Epidermal melanocyte (primary cell): ENCODE data around the gene NDUFS3.

Experiments used
- DNase-seq: peaks from one replicate; pipeline ENCODE4 v3.0.0; 2011; ENCODE audit warnings: low spot score; ENCODE audit not compliant: insufficient read length

Gene NDUFS3

DNA sequence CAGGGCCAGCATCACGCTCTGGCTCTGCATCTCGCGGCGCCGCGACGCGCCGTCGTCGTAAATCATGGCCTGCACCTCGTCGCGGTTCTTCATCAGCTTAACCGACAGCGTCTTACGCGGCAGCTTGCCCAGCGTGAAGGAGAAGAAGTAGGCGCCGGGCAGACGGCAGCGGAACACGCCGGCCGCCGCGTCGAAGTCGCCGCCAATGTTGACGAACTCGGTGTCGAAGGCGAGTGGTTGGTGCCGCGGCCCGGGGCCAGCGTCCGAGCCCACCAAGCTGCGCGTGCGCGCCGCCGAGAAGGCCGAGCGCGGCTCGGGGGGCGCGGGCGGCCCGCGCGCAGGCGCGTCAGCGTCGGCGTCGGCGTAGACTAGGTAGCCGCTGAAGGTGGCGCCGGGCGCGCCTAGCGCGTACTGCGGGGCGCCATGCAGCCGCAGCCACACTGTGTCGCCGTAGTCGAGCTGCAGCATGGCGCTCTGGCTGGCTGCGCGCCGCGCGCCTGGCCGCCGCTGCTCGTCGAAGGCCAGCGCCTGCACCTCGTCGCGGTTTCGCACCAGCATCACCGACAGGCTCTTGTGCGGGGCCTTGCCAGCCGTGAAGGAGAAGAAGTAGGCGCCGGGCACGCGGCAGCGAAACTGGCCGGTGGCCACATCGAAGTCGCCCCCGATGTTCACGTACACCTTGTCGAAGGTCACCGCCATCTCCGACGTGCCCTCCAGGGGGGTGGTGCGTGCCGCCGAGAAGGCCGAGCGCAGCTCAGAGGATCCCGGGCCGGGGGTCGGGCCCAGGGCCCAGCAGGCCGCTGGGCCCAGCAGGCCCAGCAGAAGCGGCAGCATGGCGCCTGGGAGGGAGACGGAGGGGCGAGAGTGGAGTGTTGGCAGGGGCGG is 11.3 kb downstream of the NDUFS3 start:
- no peak for DNase-seq

GRCh38 chr11:47591764-47592163 is 12.9 kb downstream of the NDUFS3 start:
- no peak for DNase-seq

DNA sequence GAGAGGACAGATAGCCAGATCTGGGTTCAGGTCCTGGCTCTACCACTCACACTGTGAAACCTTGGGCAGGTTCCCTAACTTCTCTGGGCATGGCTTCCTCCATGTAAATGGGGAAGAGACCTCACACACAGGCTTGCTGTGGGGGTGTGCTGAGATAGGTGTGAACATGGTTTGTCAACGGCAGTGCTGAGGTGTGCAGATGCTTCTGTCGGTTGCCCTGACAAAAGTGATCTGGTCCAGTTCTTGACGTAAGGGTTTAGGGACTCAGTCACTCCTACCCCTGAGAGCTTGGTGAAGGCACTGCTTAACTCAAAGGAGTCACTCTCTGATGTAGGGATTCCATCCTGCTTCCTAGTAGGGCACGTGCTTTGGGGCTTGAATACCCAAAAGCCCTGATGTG is 13.4 kb downstream of the NDUFS3 start:
- DNase-seq: no peak

GRCh38 chr11:47592970-47593369 is 14.1 kb downstream of the NDUFS3 start:
- no peak for DNase-seq

- DNase-seq: no peak
These were observed 14.6 kb downstream of the NDUFS3 start for GRCh38 chr11:47593492-47593933.

GRCh38 chr11:47593934-47594855 is 15.3 kb downstream of the NDUFS3 start, which contains the start of gene C1QTNF4:
C1QTNF4 (minus strand) TSS chr11:47594411; CDS start chr11:47590810, 3,601 bp downstream.
- no peak for DNase-seq

DNA sequence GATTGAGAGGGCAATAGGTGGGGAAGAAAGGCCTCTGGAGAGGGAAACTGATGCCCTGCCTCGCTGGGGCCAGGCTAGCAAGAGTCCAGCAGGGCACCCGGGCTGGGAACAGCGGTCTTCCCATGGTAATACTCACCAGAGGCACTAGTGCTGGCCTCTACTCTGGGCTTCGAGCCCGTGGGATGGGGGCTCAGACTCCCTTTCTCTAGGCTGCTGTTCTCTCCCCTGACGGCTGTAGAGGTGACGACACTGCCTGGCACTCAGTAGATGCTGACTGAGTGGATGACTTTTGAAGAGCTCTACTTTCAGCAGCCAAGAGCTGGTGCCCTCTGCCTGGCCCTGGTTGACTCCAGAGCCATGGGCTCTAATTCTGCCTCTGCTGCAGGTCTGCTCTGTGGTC is 16.2 kb downstream of the NDUFS3 start:
- DNase-seq: no peak

- DNase-seq: no peak
These were observed 17.1 kb downstream of the NDUFS3 start for GRCh38 chr11:47595967-47596366.

DNA sequence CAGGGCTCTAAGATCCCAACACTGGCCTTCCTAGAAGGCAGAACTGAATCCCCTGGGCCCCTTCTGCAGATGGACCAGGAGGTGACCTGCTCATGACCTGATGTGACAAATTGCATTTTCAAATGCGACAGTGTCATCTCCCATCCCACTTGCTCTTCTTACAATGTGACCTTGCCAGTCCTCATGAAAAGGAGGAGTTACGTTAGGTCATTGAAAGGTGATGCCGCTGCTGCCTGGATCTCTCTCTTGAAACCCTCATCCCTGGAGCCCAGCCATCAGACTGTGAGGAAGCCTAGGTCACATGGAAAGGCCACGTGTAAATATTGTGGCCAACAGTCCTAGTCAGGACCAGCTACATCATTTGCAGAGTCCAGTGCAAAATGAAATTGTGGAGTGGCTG is 21.0 kb downstream of the NDUFS3 start:
- DNase-seq: no peak

DNA sequence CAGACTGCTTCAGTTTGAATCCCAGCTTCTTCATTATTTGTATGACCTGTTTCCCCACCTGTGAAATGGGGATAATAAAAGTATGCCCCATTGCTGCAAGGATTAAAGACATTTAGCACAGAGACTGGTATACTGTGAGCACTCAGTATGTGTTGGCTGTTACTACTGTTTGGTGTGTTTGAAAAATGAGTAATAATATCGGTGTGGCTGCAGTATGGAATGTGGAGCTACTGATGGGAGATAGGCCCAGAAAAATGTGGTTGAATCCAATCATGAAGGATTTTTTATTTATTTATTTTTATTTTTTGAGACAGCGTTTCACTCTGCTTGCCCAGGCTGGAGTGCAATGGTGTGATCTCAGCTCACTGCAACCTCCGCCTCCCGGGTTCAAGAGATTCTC is 24.4 kb downstream of the NDUFS3 start:
- DNase-seq: no peak

- no peak for DNase-seq
These were observed 27.0 kb downstream of the NDUFS3 start for GRCh38 chr11:47605921-47606320.

DNA sequence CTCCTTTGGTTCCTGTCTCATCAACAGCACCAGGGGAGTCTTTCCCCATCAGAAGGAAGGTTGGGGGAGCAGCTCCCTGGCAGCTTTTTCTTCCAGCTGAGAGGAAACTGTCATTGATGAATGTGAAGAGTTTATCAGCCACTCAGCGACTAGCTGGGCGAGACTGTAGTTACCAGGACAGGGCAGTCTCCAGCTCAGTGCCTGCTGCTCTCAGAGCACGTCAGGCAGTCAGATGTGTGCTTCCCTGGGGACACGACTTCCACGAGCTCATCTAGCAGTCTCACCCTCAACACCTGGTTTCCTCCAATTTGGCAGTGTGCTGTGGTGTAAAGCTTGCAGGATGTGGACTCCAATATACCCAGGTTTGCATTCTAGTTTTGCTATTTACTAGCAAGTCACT is 27.9 kb downstream of the NDUFS3 start:
- no peak for DNase-seq

DNA sequence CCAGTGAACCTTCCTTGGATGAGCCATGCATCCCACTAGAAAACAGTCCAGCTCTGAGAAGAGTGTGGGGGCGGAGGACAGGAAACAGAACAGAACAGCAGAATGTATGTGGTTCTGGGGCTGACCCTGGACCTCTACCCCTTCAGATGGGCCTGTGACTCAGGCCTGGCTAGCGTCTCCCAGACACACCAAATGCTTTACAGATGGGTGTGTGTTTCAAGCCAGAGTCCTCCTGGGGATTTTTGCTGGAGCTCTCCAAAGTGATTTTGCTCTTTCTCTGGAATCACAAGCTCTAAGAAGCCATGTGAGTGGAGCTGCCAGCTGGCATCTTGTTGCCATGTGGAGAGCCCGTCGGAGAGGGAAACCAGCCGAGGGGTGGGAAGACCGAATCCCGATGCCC is 28.5 kb downstream of the NDUFS3 start:
- peak; percentile 48 for DNase-seq

DNA sequence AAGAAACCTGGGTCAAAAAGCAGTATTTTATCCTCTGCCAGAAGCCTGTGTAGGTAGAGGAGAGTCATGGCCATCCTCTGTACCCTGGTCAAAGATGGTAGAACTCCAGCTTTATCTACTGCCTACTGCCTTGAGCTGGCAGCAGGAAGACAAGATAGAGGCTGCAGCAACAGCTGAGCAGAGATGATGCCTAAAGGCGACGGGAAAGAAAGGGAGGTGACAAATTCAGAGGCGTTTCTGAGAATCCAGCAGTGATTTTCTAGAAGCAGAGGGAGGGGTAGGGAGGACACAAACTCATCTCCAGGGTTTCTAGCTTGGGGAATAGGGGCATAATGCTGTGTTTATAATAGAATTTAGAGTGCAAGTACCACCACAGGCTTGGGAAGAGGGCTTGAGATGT is 30.8 kb downstream of the NDUFS3 start:
- no peak for DNase-seq

GRCh38 chr11:47611348-47611794 is 32.5 kb downstream of the NDUFS3 start:
- no peak for DNase-seq

GRCh38 chr11:47615249-47615648 is 36.4 kb downstream of the NDUFS3 start:
- no peak for DNase-seq

DNA sequence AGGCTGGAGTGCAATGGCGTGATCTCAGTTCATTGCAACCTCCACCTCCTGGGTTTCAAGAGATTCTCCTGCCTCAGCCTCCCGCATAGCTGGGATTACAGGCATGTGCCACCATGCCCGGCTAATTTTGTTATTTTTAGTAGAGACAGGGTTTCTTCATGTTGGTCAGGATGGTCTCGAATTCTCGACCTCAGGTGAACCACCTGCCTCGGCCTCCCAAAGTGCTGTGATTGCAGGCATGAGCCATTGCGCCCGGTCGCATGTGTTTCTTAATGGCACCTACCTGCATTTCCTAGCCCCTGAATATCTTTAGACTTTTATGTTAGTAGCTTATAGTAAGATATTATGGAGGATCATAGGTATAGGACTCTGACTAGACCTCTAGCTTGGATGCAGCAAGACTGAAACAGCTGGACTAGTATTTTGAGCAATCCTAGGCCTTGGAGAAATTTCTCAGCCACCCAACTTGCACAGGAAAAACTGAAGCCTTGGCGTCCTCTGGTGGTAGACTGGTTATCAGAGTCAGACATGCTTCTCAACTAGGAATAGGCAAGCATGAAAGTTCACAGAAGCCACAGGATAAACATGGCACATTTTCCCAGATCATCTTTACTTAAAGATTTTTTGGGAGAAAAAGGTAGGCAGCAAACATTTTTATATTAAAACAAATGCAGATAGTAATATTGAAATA is 38.0 kb downstream of the NDUFS3 start:
- peak; percentile 72 for DNase-seq

DNA sequence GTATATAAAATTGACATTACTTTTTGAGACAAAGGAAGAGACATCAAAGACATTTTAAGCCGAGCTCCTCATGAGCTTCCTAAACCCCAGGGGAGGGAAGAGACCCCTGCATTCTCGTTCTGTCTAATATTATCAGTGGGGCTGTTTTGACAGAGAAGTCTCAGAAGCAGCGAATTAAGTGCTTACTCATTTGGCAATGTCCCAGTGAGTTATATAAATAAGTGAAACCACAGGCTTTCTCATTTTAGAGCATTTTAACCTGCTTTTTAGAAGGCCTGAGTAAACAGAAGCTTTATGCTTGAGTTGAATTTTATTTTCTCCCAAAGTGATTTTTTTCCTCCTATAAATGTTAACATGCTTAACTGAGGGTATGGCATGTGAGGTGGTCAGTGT is 38.5 kb downstream of the NDUFS3 start:
- DNase-seq: no peak

DNA sequence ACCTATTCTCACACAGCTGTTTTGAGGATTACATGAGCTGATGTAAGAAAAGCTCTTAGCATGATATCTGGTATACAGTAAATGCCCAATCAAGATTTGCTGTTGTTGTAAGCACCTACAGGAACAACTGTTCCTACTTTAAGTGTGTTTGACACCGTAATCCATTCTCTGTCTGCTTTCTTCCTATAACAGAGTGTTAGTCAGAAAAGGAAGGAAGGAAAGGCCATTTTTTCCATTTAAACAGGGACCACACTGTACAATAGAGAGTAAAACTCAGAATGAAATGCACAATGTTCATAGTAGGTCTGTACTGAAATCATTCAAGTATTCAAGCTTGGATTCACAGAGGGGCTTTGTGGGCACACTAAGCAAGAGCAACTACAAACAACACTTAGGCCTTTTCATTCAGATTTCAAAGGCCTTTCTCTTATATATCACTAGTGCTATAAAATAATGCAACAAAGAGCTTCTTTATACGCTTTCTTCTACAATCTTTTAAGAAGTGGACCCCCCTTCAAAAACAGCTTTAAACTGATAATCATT is 42.0 kb downstream of the NDUFS3 start:
- DNase-seq: peak; percentile 50

DNA sequence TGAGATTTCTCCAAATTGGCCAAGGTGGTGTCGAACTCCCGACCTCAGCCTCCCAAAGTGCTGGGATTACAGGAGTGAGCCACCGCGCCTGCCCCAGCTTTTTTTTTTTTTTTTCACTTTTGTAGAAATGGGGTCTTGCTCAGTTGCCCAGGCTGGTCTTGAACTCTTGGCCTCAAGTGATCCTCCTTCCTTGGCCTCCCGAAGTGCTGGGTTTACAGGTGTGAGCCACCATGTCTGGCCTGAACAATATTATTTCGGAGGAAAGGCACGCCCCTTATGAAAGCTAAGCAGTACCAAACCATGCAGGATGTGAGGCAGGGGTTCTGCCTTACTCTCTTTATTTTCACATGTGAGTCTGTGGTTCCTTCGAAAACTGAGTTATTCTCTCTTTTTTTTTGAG is 47.4 kb downstream of the NDUFS3 start:
- DNase-seq: no peak

DNA sequence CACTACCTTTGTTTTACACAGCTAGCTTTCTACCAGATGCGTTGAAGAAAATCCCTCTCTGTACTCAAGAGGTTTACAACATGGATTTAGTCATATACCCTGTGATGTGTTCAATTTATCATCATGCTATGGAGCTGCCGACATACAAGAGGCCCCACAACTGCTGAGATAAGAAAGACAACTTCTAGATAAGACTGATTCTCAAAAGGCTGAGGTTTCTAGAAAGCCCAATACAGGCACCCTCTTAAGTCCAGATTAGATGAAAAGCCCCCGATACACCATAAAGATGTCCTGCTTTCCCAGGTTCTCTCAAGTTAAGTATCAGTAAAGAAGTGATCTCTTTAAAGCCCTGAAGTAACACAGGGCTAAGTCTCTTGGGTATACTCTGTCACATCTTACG is 49.2 kb downstream of the NDUFS3 start:
- no peak for DNase-seq
